ENCODE results near the gene EYS.

DNA sequence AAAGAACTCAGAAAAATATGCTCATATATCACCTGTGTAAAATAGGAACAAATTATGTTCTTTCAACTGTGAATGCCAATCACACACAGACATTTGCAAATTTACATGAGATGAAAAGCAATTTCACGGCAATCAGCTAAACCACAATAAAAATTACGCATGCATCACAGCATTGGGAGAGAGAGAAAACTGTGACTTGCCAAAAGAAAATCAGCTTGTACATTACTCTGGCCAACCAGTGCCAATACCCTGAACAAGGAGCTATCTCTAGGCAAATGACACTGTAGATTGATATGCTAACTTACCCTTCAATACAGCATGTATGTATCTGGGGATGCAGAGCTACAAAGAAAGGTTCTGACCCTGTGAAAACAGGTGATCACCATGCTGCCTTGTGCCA is 515.6 kb downstream of the EYS start:
- TF ChIP-seq POLR2A (IDR thresholded peaks at IDR 0.05) (no peak), CTCF (IDR thresholded peaks at IDR 0.05) (no peak), POLR2AphosphoS5 (IDR thresholded peaks at IDR 0.05) (no peak)

Measured in gastroesophageal sphincter (tissue), 3 donors.